ENCODE results near the gene WDR35.

The WDR35 gene

DNA sequence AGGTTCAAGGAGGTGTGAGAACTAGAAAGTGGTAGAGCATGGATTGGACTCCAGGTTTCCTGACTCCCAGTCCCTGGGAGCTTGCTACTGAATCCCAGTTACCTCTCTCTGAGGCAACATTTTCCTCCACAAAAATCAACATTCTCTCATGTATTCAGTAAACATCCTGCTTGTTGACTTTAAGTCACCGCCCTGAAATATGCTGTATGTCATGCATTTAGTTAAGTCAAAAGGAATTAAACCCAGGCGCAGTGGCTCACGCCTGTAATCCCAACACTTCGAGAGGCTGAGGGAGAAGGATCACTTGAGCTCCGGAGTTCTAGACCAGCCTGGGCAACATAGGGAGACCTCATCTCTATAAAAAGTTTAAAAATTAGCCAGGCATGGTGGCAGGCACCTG lies 18.8 kb upstream of the WDR35 start:
- DNase-seq = no peak

DNA sequence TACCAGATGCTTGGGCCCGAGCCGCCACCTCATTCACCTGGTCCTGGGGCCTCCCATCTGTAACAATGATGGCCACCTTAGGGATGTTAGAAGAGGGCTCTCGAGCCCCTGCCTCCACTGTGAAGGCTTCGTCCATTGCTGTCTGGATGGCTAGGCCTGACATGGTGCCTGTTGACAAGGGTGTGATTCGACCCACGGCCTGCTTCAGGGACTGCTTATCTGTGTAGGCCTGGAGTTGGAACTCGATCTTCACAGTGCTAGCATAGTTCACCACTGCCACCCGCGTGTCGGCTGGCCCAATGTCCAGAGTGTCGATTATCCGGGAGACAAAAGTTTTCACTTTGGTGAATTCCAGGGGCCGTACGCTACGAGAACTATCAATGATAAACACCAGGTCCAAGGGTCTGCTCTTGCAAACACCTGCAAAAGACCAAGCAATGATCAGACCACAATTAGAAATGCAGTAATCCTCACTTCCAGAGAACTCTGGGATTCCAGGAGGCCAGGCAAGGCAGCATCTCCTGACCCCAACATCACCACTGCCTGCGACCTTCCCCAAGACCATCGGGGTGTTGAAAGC lies 16.1 kb upstream of the WDR35 start:
- no peak for DNase-seq

DNA sequence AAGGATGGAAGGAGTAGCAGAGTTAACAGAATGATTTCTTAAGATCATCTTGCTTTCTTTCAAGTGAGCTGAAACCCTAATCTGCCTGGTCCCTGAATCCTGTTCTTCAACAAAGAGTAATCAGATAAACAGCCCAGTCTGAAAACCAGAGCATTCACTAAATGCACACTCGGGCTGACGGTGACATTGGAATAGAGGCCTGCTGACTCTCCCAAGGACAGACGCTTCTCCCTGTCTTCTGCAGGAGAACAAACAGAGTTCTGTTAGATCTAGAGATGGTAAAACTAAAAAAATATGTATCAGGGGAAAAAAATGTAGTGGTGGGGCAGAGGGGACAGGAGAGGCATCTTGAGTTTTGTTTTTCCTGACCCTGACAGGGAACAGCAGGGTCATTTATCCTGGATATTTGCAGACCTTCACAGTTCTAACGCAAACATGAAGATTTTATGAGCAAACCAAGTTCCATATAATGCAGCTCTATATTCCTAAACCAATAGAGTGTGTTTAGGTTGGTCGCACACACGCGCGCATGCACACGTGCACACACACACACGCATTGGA lies 15.2 kb upstream of the WDR35 start:
- DNase-seq = no peak

DNA sequence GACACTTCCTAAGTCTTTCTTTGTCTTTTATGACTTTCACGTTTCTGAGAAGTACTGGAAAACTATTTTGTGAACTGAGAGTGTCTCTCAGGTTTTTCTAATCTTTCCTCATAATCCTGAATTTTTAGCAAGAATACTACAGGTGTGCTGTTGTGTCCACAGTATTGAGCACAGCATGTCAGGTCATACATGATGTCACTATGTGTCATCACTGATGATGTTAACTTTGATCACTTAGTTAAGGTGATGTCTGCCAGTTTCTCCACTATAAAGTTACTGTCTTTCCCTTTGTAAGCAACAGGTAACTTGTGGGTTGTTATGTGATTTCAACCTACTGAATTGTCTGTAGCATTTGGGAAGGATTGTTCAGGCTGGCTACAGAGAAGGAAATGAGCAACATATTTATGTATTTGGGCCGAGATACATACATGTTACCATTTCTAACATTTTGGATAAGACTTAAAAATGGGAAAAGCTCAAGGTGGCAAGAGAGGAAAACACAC lies 11.5 kb upstream of the WDR35 start:
- no peak for DNase-seq

DNA sequence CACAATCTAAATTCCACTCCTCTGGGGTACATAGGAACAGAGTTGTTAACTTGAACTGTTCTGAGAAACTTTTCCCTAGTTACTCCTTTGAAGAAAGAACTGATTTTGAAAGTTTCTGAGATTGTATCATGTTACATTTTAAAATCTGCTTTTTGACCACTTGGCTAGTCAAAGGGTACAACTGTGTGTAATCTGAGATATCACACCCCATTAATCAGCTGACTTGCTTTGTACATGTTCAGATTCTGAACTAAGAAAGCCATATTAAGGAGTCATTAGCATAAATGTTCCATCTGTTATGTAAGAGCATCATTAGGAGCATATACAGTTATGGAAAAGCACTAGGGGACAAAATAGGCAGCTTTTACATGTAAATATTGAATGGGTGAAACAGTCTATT lies 3.8 kb upstream of the WDR35 start:
- DNase-seq = no peak

DNA sequence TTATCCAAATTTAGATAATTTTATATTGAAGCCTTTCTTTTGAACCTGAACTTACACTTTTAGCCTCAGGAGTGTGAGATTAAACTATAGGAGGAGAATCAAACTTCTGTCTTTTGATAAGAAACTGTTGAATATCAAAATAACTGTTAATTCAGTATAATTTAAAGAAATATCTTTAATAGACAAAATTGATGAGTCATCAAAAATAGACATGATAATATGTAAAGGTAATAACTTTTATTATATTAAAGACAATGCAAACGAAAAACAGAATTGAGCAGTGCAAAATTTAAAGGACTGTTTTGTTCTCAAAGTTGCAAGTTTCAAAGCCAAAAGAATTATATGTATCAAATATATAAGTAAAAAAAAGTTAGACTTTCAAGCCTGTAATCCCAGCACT lies 2.0 kb upstream of the WDR35 start:
- no peak for DNase-seq

DNA sequence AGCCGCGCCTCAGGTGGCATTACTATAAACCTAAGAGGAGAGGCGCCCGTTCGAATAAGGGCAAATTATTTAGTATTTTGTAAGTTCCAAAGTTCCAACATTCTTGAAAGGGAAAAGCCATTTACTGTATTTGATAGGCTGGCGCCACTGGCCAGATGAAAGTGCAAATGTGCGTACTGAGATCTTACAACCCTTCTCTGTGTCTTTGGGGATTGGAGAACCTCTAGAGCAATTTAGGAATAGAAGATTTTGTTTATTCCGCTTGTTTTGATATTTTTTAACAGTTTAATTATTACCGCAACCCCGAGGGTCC lies 467 bp upstream of the WDR35 start:
- DNase-seq = no peak

DNA sequence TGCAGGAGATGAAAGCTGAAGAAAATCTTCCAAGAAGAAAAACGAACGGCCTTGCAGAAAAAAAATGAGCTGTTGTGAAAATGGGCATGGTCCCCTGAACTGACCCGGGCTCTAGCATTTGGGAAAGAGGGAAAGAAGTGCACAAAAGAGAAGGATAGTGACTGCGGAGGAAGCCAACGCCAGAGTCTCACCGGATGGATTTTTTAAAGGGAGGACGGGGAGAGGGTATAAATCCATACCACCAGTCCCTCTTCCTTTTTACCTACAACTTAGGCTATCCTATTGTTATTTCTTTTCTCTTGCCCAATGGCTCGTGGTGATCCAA lies 601 bp downstream of the WDR35 start:
- no peak for DNase-seq

DNA sequence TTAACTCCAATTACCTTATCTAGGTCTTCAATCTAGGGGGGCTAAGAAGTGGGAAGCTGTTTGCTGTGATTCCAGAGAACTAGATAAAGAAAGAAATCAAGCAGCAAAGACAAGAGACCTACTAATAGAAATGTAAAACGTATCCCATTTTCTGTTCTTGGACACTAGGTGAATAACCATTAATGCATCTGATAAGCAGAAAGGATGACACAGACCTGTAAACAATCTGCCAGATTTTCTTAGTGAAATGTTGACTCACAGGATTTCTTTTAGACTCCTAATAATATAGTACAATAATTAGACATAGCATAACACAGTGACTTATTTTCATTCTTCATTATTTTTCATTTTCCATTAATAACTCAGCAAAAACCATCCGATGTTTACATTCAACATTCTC lies 1.3 kb downstream of the WDR35 start:
- DNase-seq = no peak

DNA sequence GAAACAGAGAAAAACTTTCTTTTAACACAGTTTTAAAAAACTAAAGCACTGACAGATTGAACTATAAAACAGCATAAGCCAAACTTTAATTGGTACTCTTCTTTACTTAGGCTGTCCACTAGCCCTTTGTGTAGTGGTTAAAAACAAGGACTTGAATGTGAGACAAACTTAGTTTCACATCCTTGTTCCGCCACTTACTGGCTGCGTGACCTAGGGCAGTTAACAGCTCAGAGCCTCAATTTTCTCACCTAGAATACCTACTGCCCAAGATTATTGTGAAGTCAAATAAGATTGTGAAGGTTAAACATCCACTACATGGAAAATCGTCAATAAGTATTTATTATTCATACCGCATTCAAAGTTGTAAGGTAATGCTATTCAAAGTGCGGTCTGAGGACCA lies 2.0 kb downstream of the WDR35 start:
- DNase-seq = no peak

DNA sequence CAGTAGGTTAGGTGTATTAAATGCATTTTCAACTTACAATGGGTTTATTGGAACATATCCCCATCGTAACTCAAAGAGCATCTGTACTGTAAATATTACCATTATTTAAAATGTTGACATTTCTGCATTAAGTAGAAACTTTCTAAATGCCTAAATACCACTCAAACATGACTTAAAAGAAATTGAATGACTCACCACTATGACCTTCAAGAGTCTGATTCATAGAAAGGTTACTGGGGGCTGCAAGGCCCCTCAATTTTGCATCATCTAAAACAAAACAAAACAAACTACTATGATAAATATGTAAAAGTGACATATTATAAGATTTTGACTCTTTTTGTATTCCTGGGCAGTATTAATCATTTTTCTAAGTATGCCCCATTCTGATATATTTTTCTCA lies 7.6 kb downstream of the WDR35 start:
- no peak for DNase-seq

DNA sequence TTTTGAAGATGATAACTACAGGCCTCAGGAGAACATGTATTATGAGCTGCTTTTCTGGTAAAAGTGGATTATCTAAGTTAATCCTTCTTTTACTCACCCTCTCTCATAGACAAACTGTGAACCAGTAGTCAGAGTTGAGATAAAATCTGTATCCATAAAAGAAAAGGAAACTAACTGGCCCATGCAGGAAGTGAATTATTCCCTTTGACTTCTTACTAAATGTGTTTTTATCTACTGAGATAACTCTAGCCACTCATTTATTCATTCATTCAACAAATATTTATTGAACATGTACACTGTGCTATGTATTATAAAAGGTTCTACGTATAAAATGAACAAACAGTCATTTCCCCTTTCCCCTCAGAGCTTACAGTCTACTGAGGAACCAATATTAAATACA lies 10.0 kb downstream of the WDR35 start:
- no peak for DNase-seq

DNA sequence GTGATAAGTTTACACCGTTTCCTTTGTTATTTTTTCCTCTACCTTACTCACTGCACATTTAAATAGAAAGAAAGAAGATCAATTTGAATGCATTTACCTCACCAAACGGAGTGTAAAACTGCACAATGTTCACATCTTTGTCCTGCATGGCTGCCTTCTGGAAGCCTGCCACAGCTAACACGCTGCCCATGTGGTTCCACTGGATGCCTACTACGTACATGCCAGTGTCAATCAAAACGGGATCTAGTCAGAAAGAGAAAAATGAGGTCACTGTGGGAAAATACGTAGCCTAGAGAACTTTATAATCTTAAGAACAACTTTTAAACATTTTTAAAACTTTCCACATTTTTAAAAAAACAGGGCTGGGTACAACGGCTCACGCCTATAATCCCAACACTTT lies 16.4 kb downstream of the WDR35 start:
- no peak for DNase-seq

DNA sequence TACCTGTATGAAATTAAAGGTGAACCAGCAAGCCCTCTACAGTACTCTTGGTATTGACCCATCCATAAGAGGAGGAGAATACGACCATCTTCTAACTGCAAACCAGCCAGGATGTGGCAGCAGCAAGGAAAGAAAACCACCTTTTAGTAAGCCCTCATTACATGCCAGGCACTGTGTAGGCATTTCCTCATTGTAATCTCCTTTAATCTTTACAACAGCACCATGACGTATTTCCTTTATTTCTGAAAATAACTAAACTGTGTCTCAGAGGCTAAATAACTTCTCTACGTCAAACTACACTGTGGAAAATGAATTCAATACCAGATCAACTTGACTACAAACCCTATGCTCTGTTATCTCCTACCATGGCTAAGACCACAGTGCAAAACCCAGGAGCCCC lies 18.2 kb downstream of the WDR35 start:
- no peak for DNase-seq

DNA sequence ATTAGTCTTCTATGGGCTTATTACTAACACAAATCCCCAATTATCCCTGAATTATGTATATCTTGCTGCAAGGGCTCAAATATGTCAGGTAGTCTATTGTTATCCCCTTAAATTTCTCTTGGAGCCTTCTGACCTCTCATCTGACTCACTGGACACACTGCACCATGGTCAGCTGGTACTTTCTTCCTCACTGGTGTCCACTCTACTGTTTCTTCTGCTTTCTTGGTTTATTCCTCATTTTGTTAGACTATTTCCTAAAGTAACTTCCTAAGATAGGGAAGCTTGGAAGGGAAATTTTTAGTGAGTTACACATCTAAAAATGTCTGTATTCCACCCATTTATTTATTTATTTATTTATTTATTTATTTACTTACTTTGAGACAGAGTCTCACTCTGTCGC lies 26.5 kb downstream of the WDR35 start:
- DNase-seq = no peak

DNA sequence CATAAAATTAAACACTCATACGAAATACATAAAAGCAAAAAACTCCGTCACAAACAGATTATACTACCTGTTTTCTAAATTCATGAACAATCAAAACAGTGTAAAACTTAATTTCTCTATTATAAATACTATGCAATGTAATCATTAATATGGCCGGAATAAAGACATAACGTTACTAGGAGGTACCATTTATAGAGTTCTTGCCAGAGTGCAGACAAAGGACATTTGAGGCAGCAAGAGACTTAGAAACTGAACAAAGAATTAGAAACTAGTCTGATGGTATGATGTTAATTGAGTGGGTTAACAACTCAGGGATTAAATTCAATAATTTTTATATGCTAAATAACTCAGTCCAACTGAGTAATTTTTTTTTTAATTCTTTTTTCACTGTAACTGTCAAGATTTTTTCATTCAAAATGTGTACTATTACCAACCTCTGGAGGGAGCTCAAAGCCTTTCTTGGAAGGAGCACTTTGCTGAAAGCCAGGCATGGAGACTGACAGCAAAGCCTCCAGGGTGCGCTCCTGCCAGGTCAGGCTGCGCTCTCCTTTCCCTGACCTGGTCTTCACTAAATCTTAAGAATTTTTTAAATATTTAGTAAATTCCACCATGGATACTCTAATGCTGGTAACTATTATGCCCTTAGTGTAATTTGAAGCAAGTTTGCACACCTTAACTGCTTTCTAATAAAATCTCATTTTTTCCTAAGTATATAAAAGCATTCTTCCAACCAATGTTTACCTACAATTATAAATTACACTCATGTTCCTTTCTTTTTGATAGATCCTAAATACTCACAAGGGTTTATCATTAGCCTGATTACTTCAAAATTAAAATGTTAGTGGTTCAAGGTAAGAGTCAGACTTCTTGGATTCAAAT lies 34.1 kb downstream of the WDR35 start:
- DNase-seq = peak; percentile 17 to 34

DNA sequence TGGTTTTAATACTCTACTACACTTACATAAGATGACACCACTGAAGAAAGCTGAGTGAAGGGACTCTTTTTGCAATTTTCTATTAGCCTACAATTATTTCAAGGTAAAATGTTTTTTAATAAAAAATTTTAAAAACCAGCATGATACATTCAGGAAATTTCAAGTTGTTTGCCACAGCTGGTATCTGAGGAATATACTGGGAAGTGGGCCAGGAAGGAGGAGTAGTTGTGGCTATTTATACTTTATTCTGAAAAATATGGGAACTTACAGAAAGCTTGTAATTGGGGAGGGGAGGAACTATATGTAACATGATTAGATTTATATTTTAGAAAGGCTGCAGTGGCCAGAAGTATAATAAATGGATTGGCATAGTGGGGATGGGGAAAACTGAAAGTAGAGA lies 40.8 kb downstream of the WDR35 start:
- DNase-seq = no peak

DNA sequence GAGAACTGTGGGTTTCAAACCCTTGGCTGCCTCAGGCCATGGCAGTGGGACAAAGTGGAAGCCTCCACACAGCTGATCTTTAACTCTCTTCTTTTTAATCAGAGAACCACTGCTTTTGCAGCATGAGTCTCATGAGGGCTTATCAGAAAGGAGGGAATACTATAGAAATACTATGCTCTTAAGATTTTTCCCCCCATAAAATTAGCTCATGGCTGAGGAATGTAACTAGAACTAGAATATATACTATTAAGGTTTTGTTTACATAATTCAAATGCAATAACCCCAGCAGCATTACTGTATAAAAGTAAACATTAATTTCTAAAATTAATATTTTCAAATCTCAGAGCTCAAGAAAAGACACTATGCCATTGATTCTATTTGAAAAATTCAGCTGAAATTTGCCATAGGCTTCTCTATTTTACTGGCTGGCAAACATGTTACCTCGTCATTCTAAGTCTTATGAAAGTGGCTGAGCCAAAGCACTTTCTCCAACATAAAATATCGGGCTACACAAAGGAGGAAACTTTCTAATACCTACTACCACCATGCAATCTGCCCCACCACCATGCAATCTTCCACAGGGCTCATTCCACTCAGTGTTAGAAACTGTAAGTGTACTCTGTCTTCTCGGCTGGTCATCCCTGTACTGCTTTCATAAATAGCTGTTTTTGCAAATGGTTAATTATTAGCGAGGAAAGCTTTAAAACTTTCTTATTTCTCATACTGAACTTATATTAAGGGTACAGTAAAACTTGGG lies 42.5 kb downstream of the WDR35 start:
- no peak for DNase-seq

DNA sequence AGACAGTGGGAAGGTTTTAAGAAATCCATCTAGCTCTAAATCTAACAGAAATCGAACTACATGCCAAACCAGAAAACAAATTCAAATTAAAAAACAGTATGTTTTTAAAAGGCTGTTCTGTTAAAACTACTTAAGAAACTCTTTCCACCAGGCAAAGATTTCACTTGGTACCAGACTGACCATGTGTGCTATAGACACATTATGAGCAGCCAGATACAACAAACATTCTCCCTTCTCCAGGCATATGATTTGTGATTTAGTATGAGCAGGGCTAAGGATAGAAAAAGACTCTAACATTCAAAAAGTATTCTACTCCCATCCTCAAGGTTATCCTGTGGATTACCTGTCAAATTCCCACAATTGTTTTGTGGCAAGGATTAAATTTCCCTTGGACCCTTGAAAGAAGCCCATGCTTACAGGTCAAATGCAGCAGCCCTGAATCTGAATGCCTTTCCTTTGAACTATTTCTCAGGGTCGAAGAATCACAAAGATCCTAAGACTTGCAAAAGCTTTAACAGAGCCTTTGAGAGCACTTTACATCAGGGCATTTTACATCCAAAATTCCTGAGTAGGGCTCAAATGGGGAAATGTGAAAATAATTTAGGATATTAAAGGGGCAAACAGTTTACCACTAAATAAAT lies 45.6 kb downstream of the WDR35 start:
- no peak for DNase-seq

DNA sequence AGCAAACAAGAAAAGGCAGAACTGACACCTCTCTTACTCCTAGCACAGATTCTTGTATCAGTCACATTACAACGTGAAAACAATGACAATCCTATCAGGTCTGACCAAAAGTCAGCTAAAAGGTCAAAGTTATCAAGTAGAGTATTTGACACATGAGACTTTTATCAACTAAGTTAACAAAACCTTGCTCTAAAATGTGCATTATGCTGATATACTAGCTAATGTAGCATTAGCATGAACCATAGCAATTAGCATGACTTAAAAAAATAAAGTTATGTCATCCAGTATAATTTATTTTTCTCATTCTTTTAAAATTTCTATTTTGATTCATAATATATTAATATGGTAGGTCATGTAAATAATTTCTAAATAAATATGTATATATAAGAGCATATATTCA lies 46.7 kb downstream of the WDR35 start:
- DNase-seq = no peak

DNA sequence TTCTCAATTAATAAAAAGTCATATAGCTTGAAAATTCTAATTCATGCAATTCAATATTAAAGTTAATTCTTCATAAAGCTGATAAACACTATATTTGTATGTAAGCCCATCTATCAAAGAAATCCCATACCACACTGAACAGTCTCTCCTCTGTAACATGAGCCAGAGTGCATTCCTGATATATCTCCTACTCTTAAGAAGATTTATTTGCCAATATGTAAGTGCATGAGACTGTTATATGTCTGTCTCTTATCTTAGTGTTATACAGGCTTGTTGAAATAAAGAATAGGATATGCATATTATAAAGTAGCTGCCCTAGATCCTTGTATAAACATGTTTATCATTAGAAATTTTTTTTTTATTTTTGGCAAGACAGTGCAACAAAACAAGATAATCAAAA lies 47.7 kb downstream of the WDR35 start:
- no peak for DNase-seq

DNA sequence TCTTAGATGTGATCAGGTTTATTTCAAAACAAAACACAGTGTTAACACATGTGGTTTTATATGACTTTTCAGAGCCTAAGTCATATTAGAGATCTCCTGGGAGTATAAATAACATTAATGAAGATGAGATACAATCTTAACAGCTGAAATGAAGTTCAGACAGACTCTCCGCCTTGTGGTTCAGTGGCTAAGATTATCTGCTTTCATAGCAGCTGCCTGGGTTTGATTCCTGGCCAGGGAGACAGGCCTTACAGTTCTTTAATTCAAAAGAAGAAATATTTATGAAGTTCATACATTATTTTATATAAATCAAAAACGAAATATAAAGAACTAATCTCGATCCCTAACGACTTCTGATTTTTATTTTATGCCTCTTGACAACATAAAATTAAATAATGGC lies 52.9 kb downstream of the WDR35 start:
- no peak for DNase-seq

DNA sequence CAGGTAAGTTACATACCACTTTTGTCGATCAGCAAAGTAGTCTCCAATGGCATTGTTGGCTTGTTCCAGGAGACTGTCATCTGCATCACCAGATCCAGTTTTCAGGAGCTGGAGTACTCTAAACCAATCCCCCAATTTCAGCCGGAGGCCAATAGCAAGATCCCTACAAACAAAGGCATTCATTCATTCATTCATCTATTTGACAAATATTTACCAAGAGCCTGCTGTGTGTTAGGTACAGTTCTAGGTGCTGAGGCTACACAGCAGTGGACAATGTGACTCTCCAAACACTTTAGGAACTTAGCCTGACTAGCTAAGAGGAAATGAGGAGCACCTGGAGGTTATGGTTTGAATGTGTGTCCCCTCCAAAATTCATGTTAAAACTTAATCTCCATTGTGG lies 53.7 kb downstream of the WDR35 start:
- DNase-seq = no peak
